ENCODE results near the gene KLHL24.

DNA sequence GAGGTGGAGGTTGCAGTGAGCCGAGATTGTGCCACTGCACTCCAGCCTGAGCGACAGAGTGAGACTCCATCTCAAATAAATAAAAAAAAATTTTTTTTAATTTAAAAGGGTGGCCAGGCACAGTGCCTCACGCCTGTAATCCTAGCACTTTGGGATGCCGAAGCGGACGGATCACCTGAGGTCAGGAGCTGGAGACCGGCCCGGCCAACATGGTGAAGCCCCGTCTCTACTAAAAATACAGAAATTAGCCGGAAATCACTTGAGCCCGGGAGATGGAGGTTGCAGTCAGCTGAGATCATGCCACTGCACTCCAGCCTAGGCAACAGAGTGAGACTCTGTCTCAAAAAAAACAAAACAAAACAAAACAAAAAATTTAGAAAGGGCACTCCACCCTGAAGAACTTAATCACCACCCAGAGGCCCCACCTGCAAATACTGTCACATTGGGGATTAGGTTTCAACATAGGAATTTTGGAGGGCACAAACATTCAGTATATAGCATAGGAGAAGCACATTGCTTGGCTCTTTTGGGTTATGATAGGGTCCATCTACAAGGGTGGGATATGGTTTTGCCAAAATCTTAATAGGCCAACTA, 55.1 kb downstream of the KLHL24 start:
- TF ChIP-seq, protein P1, sequence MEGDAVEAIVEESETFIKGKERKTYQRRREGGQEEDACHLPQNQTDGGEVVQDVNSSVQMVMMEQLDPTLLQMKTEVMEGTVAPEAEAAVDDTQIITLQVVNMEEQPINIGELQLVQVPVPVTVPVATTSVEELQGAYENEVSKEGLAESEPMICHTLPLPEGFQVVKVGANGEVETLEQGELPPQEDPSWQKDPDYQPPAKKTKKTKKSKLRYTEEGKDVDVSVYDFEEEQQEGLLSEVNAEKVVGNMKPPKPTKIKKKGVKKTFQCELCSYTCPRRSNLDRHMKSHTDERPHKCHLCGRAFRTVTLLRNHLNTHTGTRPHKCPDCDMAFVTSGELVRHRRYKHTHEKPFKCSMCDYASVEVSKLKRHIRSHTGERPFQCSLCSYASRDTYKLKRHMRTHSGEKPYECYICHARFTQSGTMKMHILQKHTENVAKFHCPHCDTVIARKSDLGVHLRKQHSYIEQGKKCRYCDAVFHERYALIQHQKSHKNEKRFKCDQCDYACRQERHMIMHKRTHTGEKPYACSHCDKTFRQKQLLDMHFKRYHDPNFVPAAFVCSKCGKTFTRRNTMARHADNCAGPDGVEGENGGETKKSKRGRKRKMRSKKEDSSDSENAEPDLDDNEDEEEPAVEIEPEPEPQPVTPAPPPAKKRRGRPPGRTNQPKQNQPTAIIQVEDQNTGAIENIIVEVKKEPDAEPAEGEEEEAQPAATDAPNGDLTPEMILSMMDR (IDR thresholded peaks at IDR 0.05), result no peak
- TF ChIP-seq POLR2A (IDR thresholded peaks at IDR 0.05), result no peak
- no peak for TF ChIP-seq EP300 (IDR thresholded peaks at IDR 0.05)
